ENCODE data around the gene RIPPLY1. TPM values are rescaled to one million over a fixed set of nuclear protein-coding genes. Genes with fewer than 3 reads are reported as not detected.

RIPPLY1 gene
- total RNA-seq, 4 donors from 2014 or later, result not detected

GRCh38 chrX:106931831-106932491 lies 28.8 kb upstream of the RIPPLY1 start:
- Histone ChIP-seq H3K36me3 (no peaks in the 10 kb centered on the region), H3K27ac (no peak overlapping the region), H3K27me3 (no peaks in the 10 kb centered on the region), H3K4me3 (no peak overlapping the region), H3K9me3 (no peaks in the 10 kb centered on the region), H3K4me1 (no peaks in the 10 kb centered on the region)
- intact Hi-C loops (cut with DNase I; ENCODE audit: low total_unique reads), result no loop called here
- DNase-seq, result no peak
- no peak for TF ChIP-seq CTCF (IDR thresholded peaks at IDR 0.05)
- no peak for TF ChIP-seq POLR2A (IDR thresholded peaks at IDR 0.05)

GRCh38 chrX:106928227-106928626 lies 25.1 kb upstream of the RIPPLY1 start:
- no peaks in the 10 kb centered on the region for H3K27me3 ChIP-seq
- no peaks in the 10 kb centered on the region for H3K4me1 ChIP-seq
- H3K9me3 ChIP-seq, result no peaks in the 10 kb centered on the region
- no peak overlapping the region for H3K27ac ChIP-seq
- no peak for DNase-seq
- intact Hi-C loops (cut with DNase I; ENCODE audit: low total_unique reads), result no loop called here
- TF ChIP-seq POLR2A (IDR thresholded peaks at IDR 0.05) (no peak), CTCF (IDR thresholded peaks at IDR 0.05) (no peak)
- H3K36me3 ChIP-seq, result no peaks in the 10 kb centered on the region
- H3K4me3 ChIP-seq, result no peak overlapping the region

- no peak for TF ChIP-seq CTCF (IDR thresholded peaks at IDR 0.05)
- TF ChIP-seq POLR2A (IDR thresholded peaks at IDR 0.05), result no peak
Observed at GRCh38 chrX:106927700-106928099, 24.6 kb upstream of the RIPPLY1 start.

GRCh38 chrX:106927023-106927422 lies 23.9 kb upstream of the RIPPLY1 start:
- Histone ChIP-seq H3K4me3 (no peak overlapping the region), H3K27ac (no peak overlapping the region), H3K9me3 (no peaks in the 10 kb centered on the region), H3K27me3 (no peaks in the 10 kb centered on the region), H3K4me1 (no peaks in the 10 kb centered on the region), H3K36me3 (no peaks in the 10 kb centered on the region)
- intact Hi-C loops (cut with DNase I; ENCODE audit: low total_unique reads), result no loop called here
- no peak for DNase-seq
- TF ChIP-seq CTCF (IDR thresholded peaks at IDR 0.05) (no peak), POLR2A (IDR thresholded peaks at IDR 0.05) (no peak)

More at GRCh38 chrX:106927700-106928099, 24.6 kb upstream of the RIPPLY1 start:
- H3K27ac ChIP-seq, result no peak overlapping the region
- H3K9me3 ChIP-seq, result no peaks in the 10 kb centered on the region
- no peak overlapping the region for H3K4me3 ChIP-seq
- no peaks in the 10 kb centered on the region for H3K27me3 ChIP-seq
- DNase-seq, result no peak
- no peaks in the 10 kb centered on the region for H3K36me3 ChIP-seq
- intact Hi-C loops (cut with DNase I; ENCODE audit: low total_unique reads), result no loop called here
- H3K4me1 ChIP-seq, result no peaks in the 10 kb centered on the region

- Histone ChIP-seq H3K9me3 (no peaks in the 10 kb centered on the region), H3K36me3 (no peaks in the 10 kb centered on the region), H3K27ac (no peak overlapping the region), H3K4me1 (no peaks in the 10 kb centered on the region), H3K27me3 (no peaks in the 10 kb centered on the region), H3K4me3 (no peak overlapping the region)
- no peak for DNase-seq
- TF ChIP-seq POLR2A (IDR thresholded peaks at IDR 0.05) (no peak), CTCF (IDR thresholded peaks at IDR 0.05) (no peak)
- intact Hi-C loops (cut with DNase I; ENCODE audit: low total_unique reads), result no loop called here
Observed at GRCh38 chrX:106921637-106922036, 18.5 kb upstream of the RIPPLY1 start.

Measured in uterus (tissue), 4 donors.